ENCODE results near the gene MAPRE2.

MAPRE2 gene

DNA sequence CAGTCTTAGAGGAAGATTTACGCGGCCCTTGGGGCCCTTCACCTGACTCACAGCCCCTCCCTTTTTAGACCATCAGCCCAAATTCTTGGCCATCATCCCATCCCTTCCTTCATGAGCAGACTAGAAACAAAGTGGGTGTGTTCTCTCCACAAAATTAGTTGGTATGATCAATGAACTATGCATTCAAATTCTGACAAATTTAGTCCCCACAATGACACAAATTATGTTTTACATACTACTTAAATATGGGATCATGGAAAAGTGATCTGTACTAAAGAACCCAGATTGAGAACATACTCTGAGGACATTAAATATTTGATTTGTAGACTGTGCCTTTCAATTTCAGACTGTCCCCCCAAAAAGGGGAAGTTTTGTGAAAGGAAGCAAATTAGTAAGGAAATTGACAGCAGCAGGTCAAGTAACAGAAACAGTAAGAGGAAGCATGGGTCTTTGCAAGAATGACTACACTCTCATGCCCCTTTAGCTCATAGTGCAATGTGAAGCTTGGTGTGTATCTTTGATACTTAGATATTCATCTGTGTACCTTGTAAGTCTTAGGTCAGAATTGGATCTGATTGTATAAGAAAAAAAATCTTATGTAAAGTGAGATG, 2.2 kb upstream of the MAPRE2 start:
- peak; percentile 77 to 86 for DNase-seq

- no peak for DNase-seq
These were observed 600 bp upstream of the MAPRE2 start for GRCh38 chr18:35040638-35040987.

- peak in 1 of 2 donors; percentile 18 for DNase-seq
These were observed 688 bp downstream of the MAPRE2 start for GRCh38 chr18:35041815-35042387.

- DNase-seq, result peak; percentile 31 to 41
These were observed 1.3 kb downstream of the MAPRE2 start for GRCh38 chr18:35042389-35043071.

GRCh38 chr18:35043207-35043606, 2.0 kb downstream of the MAPRE2 start:
- DNase-seq, result no peak

DNA sequence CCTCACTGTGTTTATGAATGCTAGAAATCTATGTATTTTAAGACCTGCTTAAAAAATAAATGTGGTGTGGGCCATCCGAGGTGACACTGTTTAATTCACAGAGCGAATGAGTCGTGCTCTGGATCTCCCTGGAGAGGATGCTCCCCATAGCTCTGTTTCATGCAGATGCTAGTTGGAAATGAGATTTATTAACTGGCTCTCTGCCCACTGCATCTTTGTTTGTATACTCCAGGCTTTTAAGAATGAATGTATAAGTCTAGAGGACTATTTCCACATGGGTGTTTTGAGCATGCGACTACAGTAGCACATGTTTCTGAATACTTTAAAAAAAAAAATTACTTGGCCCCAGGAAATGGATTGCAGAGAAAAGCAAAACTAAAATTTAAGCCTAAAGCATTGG, 3.9 kb downstream of the MAPRE2 start:
- DNase-seq, result no peak

DNA sequence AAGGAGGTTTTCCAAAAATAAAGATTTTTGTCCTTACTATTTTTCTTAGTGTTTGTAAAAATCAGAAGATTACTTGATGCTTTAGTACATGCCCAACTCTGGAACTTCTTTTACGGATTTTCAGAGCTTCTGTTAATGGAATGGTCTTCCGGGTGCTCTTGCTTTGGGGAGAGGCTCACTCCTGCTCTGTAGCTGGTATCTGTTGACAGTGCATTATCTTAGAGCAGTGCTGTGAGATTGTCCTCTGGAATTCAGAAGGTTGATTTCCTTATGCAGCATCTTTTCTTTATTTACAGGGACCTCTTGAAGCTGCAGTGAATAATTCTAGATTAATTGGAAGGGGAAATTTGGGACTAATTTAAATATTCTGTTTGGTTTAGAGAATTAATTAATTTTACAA, 4.6 kb downstream of the MAPRE2 start:
- no peak for DNase-seq

DNA sequence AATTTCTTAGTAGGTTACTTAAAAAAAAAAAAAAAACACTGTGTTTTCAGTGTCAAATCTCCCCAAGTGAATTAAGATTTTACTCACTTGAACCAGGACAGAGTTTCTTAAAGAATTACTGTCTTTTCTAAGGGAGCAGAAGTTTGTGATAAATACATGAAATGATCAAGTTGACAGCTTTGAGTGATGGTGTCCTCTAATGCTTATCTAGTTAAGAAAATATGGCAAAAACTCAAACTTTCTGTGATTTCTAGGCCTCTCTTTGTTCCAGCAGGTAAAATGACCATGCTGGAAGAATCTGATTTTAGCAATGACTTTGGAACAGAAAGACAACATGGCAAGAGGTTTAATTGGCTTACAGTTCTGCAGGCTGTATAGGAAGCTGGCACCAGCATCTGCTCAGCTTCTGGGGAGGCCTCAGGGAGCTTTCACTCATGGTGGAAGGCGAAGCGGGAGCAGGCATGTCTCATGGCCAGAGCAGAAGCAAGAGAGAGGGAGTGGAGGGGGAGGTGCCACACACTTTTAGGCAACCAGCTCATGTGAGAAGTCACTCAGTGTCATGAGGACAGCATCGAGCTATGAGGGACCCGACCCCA, 6.6 kb downstream of the MAPRE2 start:
- no peak for DNase-seq

GRCh38 chr18:35049111-35050027, 8.2 kb downstream of the MAPRE2 start:
- DNase-seq, result peak in 1 of 2 donors; percentile 44

DNA sequence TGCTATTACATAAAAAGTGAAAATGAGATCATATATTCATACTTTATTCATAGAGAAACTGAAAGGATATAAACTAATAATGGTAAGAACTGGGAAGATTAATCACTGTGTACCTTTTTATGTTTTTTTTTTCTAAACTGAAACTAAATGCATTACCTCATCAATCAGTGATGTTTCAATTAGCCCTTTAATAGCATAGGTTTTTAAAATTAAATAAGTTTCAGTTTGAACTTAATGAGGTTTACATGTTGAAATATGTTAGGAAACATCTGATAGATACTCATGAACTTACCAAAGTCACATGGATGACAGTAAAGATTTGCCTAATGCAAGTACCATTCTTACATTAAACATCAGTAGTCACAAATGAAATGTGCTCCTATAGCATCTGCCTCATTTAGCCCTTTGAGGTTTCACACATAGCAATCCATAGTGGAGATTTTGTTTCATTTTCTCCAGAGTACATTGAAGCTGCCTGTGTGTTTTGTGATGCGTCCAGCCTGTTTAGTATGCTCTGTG, 8.9 kb downstream of the MAPRE2 start:
- peak; percentile 35 to 37 for DNase-seq

GRCh38 chr18:35050705-35051195, 9.5 kb downstream of the MAPRE2 start:
- DNase-seq, result peak; percentile 34 to 59

DNA sequence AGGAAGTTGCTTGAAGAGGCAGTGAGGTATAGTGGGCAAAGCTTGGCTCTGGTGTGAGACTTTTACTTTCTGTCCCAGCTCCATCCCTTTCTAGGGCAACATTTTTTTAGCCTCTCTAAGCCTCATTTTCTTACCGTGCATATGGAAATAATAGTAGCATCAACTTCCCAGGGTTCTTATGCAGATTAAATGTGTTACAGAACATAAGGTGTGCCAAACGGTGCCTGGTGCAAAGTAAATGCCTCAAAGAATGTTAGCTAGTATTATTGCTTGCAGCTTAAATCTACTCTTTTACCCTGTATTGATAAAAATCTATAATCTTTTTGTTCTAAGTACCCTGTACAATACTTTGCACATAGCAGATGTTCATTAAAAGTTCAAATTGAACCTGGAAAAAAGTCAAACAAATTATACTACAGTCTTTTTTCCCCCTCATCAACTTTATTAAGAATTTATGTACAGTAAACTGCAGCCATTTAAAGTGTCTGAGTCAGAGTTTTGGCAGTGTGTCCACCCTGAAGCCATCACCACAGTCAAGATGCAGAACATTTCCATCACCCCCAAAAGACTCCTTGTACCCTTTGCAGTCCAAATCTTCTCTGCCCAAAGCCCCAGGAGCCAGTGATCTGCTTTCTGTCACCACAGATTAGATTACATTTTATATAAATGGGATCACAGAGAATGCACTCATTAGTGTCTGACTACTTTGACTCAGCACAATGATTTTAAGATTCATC, 10.6 kb downstream of the MAPRE2 start:
- no peak for DNase-seq

DNA sequence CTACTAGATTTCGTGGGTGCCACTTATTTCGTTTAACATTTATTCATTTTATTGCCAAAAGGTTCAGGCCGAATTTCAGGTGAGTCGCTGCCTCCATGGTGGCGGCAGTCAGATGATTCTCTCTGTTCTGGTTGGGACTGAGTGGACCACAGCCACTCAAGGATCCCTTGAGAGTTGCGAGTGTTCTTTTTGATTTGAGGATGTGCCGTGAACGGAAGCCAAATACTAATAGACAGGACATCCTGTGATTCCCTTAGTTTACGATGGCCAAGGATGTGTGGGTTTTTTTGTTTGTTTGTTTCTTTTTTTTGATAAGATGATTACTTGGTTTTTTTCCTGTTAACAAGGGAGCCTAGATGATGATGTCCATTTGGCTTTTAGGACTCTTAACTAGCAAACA, 13.2 kb downstream of the MAPRE2 start:
- no peak for DNase-seq

DNA sequence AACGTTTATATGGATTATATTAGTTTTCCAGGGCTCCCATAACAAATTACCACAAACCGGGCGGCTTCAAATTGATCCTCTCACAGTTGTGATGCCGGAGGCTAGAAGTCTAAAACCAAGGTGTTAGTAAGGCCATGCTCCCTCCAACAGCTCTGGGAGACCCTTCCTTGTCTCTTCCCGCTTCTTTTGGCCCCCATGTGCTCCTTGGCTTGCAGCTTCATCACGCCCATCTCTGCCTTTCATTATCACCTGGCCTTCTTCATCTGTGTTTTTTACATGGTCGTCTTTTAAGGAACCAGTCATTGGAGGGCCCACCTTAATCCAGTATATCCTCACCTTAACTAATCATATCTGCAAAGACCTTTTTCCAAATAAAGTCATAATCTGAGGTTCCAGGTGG, 13.9 kb downstream of the MAPRE2 start:
- DNase-seq, result no peak

DNA sequence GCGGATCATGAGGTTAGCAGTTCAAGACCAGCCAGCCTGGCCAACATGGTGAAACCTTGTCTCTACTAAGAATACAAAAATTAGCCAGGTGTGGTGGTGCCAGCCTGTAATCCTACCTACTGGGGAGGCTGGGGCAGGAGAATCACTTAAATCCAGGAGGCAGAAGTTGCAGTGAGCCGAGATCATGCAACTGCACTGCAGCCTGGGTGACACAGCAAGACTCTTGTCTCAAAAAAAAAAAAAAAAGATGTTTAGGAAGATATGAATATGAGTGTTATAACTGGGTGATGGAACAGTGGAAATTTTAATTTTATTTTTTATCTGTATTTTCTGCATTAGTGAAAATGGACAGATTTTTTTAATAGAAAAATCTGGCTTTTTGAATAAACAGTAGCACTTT, 14.5 kb downstream of the MAPRE2 start:
- no peak for DNase-seq

- no peak for DNase-seq
These were observed 18.2 kb downstream of the MAPRE2 start for GRCh38 chr18:35059280-35059927.

GRCh38 chr18:35060122-35060815, 19.1 kb downstream of the MAPRE2 start:
- no peak for DNase-seq

DNA sequence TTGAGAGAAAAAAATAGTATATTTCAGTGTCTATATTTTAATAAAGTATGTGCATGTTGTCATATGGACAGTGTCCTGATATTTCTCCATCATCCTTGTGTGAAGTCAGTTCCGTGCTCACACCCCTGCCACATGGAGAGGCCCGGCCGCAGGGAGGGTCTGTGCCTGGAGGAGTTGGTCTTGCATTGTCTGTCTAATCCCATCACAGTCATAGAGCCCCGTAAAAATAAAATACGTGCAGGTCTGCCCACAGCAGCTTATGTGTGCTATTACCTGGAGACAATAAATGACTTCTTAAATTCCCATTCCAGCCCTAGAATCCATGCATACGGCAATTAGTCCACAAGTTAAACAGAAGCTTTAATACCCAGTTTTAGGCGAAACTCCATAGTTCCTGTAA, 20.1 kb downstream of the MAPRE2 start:
- DNase-seq, result no peak

DNA sequence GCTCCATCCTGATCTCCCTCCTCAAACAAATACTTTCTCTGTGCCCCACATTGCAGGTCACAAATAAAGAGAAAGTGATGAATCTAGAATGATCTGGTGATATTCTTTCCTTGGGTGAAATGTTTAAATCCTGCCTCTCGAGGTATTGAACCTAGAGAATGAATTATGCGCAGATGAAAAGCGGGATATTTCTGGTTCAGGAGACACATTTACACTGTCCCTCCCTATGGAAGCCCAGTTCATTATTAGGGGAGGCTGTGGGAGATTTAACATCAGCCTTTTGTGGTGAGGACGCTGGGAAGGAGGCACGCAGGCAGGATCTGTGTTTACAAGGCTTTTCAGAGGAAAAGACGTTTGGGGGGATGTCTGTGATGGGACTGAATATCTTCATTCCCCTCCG, 20.6 kb downstream of the MAPRE2 start:
- no peak for DNase-seq

GRCh38 chr18:35062408-35062807, 21.2 kb downstream of the MAPRE2 start:
- DNase-seq, result no peak

Measured in inflammatory macrophage treated with lipopolysaccharide for 1 hour (primary cell).